Measurements from ENCODE around the gene ATAD3A.

DNA sequence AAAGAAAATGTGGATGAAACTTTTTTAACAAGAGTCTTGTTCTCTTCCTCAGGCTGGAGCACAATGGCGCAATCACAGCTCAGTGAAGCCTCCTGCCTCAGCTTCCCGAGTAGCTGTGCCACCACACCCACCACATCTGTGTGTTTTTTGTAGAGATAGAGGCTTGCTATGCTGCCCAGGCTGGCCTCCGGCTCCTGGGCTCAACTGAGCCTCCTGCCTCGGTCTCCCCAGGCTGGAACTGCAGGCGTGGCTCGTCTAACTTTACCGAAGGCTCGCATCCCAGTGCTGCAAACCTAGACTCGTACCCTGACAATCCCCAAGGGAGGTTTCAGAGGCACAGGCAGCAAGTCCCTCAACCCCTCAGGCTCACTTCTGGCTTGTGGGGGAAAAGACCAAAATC lies 48.2 kb downstream of the ATAD3A start:
- TF ChIP-seq POLR2A (IDR thresholded peaks at IDR 0.05) = no peak
- TF ChIP-seq, protein P1, sequence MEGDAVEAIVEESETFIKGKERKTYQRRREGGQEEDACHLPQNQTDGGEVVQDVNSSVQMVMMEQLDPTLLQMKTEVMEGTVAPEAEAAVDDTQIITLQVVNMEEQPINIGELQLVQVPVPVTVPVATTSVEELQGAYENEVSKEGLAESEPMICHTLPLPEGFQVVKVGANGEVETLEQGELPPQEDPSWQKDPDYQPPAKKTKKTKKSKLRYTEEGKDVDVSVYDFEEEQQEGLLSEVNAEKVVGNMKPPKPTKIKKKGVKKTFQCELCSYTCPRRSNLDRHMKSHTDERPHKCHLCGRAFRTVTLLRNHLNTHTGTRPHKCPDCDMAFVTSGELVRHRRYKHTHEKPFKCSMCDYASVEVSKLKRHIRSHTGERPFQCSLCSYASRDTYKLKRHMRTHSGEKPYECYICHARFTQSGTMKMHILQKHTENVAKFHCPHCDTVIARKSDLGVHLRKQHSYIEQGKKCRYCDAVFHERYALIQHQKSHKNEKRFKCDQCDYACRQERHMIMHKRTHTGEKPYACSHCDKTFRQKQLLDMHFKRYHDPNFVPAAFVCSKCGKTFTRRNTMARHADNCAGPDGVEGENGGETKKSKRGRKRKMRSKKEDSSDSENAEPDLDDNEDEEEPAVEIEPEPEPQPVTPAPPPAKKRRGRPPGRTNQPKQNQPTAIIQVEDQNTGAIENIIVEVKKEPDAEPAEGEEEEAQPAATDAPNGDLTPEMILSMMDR (IDR thresholded peaks at IDR 0.05) = no peak

All from heart left ventricle (tissue), 13 donors.